PC-3 (cell line): ENCODE measurements around the gene PAPSS1.
"Not testable (repeated sequence)": the region's sequence is repeated elsewhere in the genome, so short reads cannot be mapped to it uniquely, and the experiment has no call there.

Experiments used
- EZH2 ChIP-seq: fragments of 300-600 bp; sonication (generic); IDR thresholded peaks from one replicate; pipeline ENCODE4 v1.6.1; 2017; ENCODE audit warnings: antibody characterized with exemption, mild to moderate bottlenecking, low read length; ENCODE audit not compliant: unreplicated experiment
- EZH2phosphoT487 ChIP-seq: fragments of 300-600 bp; sonication (generic); IDR thresholded peaks from 2 replicates; pipeline ENCODE4 v1.6.1; 2018; ENCODE audit warnings: mild to moderate bottlenecking, antibody characterized with exemption, low read length, borderline replicate concordance
- TF ChIP-seq, protein P1 (sequence below): fragments of 300-600 bp; sonication (generic); conservative IDR thresholded peaks from 2 replicates; pipeline ENCODE4 v1.5.1; 2017; ENCODE audit warnings: antibody characterized with exemption, low read depth, mild to moderate bottlenecking, low read length

- not testable (repeated sequence) for TF ChIP-seq EZH2phosphoT487, EZH2
- TF ChIP-seq, protein P1, sequence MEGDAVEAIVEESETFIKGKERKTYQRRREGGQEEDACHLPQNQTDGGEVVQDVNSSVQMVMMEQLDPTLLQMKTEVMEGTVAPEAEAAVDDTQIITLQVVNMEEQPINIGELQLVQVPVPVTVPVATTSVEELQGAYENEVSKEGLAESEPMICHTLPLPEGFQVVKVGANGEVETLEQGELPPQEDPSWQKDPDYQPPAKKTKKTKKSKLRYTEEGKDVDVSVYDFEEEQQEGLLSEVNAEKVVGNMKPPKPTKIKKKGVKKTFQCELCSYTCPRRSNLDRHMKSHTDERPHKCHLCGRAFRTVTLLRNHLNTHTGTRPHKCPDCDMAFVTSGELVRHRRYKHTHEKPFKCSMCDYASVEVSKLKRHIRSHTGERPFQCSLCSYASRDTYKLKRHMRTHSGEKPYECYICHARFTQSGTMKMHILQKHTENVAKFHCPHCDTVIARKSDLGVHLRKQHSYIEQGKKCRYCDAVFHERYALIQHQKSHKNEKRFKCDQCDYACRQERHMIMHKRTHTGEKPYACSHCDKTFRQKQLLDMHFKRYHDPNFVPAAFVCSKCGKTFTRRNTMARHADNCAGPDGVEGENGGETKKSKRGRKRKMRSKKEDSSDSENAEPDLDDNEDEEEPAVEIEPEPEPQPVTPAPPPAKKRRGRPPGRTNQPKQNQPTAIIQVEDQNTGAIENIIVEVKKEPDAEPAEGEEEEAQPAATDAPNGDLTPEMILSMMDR = not testable (repeated sequence)
Measured at GRCh38 chr4:107726131-107726925, 6.3 kb upstream of the PAPSS1 start.
